Central memory CD4-positive, alpha-beta T cell (primary cell): ENCODE results near the gene TPCN2.
"Not testable (repeated sequence)": the region's sequence is repeated elsewhere in the genome, so short reads cannot be mapped to it uniquely, and the experiment has no call there.

Experiments
- DNase-seq: peaks from one replicate; pipeline ENCODE4 v3.0.0; 2022

Gene TPCN2

DNA sequence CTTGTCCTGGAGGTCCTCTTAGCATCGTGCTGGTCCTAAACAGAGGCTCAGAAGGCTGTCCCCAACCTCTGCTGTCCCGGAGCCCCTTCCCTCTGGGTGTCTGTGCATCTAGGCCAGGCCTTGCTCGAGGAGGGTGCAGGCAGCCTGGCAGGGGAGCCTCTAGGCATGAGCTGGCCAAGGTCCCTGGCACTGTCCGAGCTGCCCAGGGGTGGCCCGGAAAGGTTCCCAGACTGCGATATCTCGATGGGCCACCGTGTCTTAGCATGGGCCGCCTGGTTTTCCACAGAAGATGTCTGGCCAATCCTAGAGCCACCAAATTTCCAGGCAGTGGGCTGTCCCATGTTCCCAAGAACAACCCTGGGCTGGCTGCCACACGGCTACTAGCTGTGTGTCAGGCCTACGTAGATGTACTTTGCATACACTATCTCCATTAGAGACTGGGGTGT is 82.4 kb downstream of the TPCN2 start:
- DNase-seq: no peak

DNA sequence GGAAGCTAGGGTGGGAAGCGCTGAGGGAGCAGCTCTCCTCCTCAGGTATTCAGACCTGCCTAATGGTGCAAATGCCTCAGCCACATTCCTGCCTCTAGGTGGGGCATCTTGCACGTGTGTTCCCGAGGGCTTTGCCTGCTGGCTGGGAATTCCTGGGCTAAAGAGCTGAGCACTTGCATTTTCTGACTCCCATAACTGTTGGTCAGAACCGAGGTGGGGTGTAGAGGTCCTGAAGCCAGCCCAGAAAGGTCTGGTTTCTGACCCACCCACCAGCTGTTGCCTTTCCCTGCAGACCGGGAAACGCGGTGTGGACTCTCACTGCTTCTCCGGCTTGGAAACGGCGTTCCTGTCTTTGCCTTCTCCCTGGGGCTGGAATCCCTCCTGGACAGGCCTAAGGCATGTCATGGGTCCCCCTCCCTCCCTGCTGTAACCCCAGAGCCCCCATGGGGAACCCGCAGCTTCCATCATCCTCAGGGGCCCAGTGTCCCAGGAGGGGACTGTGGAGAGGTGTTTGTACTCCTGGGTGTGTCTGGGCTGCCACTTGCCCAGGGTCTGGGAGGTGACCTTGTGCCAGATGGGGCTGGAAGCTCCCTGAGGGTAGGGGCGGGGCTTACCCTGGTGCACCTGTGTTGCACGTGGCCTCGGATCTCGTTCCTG is 83.0 kb downstream of the TPCN2 start:
- DNase-seq: no peak

DNA sequence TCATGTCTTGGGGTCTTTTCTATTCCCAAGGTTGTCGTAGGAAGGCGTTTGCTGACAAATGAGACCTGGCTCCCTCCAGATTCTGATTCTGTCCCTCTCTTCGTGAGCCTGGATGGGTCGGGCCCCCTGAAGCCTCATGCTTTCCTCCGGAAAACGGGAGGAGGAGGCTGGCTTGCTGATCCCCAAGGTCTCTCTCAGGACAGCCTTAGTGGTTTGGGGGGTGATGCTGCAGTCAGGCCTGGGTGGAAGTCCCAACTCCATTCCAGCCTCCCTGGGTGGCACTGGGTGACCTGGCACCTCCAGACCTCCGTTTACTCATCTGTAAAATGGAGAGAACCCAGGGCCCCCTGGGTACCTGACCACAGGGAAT is 83.6 kb downstream of the TPCN2 start:
- no peak for DNase-seq

DNA sequence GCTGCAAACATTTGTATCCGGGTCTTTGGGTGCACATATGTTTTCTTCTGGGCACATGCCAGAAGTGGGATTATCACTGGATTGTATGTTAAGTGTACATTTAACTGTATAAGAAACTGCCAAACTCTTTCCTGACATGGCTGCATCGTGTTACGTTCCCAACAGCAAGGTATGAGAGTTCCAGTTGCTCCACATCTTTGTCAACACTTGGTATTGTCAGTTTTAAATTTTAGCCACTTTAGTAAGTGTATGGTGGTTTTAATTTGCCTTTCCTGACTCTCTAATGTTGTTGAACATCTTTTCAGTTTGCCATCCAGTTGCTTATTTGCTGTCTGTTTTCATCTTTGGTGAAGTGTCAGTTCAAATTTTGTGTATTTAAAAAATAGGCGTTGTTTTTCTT is 84.5 kb downstream of the TPCN2 start:
- DNase-seq: no peak

DNA sequence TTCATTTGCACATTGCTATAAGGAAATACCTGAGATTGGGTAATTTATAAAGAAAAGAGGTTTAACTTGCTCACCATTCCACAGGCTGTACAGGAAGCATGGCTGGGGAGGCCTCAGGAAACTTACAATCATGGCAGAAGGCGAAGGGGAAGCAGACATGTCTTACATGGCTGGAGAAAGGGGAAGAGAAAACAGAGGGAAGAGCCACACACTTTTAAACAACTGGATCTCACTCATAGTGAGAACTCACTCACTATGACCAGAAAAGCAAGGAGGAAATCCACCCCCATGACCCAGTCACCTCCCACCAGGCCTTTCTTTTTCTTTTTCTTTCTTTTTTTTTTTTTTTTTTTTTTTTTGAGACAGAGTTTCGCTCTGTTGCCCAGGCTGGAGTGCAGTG is 85.5 kb downstream of the TPCN2 start:
- not testable (repeated sequence) for DNase-seq

DNA sequence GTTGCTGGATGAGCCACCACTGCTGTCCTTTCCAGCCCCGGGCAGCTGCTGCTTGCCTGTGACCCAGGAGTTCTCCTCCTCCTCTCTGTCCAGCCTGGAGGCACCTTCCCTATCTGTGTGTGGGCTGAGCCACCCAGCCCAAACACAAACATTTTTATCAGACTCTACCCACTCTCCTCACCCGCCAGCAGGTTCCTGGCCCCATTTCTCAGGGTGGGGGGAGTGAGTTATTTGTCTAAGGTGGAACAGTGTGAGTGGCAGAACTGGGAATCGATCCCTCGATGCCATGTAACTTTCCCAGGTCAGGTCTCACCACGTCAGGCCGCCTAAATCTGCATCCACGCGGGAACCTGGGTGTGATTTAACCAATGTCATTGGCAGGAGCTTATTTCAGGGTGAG is 86.2 kb downstream of the TPCN2 start:
- DNase-seq: no peak

DNA sequence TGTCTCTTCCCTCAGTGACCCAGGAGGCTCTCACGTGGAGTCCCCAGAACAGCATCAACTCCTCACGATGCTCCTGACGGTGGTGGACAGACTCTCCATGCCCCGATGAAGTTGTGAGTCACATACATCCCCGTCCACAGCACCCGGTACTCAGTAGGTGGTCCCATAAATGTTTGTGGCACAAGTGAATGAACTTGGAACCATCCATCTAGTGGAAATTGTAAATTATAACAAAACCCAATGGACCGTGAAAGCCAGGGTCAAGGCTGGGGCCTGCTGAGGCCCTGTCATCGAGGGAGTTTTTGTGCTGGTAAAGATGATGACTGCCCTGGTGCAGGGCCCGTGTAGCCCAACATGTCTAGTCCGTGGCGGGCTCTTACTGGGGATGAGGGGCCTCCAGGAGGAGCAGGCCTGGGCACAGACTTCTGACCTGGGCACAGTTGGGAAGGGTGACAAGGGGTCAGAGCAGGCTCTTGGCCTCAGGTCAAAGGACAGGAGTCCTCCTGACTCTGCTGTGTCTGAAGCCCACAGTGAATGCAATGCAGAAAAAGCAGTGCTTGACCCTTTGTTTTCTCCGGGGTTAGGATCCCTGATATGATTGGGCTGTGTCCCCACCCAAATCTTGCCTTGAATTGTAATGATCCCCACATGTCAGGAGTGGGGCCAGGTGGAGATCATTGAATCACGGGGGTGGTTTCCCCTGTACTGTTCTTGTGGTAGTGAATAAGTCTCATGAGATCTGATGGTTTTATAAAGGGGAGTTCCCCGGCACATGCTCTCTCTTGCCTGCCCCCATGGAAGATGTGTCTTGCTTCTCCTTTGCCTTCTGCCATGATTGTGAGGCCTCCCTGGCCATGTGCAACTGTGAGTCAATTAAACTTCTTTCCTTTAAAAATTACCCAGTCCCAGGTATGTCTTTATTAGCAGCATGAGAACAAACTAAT is 87.0 kb downstream of the TPCN2 start:
- no peak for DNase-seq

DNA sequence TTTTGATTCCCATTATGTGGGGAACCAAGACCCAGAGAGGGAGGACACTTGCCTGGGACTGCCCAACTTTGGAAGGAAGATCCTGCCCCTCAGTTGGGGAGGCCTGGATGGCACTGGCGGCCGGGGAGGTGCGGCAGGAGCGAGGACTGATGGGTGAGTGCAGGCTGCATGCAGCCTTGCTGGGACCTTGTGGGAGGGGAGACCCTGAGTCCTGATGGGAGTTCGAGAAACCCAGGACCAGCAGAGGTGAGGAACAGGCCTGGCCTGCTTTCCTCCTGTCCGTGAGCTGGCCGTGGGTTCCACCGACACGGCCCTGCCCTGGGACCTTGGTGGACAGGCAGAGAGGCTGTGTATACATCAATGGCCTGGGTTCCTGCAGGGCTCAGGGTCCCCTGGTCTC is 87.7 kb downstream of the TPCN2 start:
- no peak for DNase-seq

DNA sequence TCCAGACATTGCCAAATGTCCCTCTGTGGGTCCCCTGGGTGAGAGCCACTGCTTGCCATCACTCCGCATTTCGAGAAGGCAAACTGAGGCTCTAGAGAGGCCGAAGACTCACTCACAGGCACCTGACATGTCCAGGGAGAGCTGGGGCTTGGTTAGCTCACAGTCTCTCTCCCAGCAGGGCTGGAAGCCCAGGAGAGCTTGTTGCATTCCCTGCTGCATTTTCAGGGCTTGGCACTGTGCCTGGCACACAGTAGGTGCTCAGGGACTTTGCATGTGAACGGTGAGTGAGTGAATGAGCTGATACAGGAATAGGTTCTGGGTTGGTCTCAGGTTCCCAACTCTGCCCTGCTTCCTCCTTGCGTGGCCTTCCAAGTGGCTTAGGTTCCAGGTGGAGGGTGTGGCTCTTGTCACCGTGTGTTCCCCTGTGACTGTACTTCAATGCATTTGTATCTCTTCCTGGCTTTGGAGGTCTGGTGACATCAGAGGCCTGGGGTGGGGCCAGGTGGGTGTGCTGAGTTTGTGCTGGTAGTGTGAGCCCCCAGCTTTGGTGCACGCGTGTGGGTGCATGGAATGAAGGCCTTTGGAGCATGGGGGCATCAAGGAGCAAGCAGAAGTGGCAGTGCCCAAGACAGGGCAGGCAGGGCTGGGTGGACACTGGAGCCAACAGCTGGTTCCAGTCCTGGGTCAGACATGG is 88.6 kb downstream of the TPCN2 start:
- no peak for DNase-seq

DNA sequence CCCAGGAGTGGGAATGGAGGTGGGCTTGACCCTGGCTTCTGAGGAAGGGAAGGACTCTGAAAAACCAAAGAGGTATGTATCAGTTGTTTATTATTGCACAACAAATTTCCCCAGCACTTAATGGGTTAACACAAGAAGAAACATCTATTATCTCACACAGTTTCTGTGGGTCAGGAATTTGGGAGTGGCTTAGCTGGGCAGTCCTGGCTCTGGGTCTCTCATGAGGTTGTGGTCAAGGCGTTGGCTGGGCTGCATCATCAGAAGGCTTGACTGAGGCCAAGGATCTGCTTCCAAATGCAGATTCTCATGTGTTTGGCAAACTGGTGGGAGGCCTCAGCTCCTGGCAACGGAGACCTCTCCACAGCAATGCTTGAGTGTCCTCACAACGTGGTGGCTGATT is 89.5 kb downstream of the TPCN2 start:
- no peak for DNase-seq

DNA sequence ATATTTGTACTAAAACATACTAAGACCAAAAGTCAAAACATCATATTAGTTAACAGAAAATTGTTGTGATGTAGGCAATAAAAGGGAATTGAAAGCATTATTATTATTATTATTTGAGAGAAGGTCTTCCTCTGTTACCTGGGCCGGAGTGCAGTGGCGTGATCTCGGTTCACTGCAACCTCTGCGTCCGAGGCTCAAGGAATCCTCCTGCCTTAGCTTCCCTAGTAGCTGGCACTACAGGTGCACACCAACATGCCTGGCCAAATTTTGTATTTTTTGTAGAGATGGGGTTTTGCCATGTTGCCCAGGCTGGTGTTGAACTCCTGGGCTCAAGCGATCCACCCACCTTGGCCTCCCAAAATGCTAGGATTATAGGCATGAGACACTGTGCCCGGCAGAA is 91.4 kb downstream of the TPCN2 start:
- DNase-seq: not testable (repeated sequence)

DNA sequence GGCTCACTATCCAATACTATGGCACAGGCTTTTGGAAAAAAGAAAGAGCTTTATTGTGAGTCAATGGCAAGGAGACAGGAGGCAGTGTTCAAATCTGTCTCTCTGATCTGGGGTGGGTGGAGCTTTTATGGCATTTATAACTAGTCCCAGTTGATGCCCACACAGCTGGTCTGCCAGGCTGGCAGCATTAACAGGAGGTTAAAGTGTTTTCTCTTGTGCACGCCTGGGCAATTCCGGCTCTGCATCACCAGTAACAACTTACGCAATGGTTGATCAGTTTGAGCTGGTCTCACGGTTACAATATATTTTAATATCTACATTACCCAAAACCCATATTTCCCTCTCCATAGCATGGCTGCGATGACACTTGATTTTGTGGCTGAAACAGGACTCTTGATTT is 91.9 kb downstream of the TPCN2 start:
- DNase-seq: no peak

DNA sequence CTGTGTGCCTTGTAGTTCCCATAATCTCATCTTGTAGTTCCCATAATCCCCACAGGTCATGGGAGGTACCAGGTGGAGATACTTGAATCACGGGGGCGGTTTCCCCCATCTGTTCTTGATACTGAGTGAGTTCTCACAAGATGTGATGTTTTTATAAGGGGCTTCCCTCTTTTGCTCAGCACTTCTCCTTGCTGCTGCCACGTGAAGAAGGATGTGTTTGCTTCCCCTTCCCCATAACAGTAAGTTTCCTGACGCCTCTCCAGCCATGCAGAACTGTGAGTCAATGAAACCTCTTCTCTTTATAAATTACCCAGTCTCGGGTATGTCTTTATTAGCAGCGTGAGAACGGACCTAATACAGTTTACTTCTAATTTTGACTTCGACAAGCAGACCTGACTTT is 93.0 kb downstream of the TPCN2 start:
- DNase-seq: no peak

DNA sequence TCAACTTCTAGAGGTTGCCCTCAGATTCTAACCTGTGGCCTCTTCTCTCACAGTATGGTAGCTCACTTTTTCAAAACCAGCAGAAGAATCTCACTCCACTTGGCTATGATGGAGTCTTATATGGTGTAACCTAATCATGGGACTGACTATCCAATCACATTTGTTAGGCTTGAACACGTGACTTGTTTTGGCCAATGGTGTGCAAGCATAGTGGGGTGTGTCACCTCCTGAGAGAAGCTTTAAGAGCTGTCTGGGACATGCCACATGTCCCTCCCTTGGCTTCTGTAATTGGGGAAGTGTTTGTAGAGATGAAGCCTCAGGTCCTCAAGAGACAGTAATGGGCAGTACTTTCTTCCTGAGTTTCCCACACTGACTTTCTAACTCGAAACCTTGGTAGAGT is 94.2 kb downstream of the TPCN2 start:
- DNase-seq: no peak

DNA sequence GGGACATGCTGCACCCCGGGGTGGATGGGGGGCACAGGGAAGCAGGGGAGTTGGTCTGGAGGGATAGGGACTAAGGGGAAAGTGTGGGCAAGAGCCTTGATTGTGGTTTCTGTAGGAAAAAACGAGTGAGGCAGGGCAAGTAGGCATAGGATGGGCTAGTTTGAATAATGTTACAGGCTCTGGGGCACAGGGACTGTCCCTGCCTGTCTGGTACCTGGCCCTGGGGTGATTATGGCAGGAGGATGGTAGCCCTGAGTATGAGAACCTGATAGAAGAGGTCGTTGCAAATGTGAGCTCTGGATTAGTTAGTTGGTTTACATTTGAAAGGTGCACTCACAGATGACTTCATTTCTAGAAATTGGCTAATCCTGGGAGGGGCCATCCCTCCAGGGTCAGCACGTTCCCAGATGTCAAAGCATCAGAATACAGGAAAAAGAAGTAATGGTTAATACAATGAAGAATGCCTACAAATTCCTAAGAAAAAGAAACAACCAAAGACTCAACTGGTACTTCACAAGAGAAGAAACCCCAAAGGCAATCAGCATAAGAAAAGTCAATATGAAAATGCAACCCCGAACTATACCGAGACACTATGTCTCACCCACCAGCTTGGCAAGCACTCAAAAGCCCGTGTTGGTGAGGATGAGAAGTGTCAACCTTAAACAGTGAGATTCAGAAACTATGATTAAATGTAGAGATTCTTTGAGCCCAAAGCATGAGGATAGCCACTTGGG is 95.8 kb downstream of the TPCN2 start:
- no peak for DNase-seq

DNA sequence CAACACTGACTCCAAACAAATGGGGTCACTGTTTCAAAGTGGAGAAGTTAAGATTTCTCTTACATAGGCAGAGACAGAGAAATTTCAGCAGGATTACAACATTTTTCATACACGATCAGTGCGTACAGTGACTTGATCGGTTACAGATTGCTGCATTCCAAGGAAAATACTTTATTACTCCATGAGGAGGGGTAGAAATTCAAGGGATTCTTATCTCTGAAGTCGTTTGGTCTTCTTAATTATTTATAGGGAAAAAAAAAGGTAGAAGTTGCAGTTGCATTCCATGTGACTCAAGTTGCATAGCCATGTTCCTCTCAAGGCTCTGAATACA is 96.3 kb downstream of the TPCN2 start:
- DNase-seq: no peak

DNA sequence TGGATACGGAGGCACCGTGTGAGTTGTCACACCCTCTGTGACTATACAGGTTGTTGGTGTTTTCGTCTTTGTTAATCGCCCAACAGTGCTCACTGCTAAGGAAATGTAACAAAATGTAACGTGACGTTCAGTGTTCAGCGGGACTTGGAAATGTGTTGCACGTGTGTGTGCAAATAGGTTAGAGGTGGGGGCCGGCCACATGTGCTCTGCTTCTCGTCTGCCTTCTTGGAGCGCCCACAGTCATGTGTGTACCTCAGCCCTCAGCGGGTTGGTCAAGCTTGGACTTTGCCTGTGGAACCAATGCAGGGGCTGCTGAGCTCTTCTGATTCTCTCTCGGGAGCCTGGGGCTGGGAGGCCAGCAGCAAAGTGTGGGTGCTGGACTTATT is 99.6 kb downstream of the TPCN2 start:
- no peak for DNase-seq

DNA sequence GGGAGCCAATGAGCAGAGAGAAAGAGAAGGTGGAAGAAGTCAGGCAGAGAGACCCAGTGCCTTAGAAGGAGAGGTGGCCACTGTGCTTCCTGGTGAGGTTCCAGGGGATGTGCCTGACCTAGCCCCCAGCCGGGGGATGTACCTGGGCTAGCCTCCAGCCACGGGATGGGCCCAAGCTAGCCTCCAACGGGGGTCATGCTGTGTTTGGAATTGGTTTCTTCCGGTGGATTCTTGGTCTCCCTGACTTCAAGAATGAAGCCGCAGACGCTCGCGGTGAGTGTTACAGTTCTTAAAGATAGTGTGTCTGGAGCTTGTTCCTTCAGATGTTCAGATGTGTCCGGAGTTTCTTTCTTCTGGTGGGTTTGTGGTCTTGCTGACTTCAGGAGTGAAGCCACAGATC is 100.1 kb downstream of the TPCN2 start:
- no peak for DNase-seq

DNA sequence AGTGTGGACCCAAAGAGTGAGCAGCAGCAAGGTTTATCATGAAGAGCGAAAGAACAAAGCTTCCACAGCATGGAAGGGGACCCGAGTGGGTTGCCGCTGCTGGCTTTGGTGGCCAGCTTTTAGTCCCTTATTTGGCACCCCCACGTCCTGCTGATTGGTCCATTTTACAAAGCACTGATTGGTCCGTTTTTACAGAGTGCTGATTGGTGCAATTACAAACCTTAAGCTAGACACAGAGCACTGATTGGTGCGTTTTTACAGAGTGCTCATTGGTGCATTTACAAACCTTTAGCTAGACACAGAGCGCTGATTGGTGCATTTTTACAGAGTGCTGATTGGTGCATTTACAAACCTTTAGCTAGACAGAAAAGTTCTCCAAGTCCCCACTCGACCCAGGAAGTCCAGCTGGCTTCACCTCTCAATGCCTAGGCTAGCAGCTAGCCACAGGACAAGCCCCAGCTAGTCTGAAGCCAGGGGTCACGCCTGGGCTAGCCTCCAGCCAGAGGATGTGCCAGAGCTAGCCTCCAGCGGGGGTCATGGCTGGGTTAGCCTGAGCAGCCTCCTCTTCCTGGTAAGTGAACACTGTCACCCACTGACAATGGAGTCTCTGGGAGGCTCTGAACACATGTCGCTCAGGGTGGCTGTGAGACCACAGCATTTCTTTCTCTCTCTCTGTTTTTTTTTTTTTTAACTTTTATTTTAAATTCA is 100.8 kb downstream of the TPCN2 start:
- not testable (repeated sequence) for DNase-seq

DNA sequence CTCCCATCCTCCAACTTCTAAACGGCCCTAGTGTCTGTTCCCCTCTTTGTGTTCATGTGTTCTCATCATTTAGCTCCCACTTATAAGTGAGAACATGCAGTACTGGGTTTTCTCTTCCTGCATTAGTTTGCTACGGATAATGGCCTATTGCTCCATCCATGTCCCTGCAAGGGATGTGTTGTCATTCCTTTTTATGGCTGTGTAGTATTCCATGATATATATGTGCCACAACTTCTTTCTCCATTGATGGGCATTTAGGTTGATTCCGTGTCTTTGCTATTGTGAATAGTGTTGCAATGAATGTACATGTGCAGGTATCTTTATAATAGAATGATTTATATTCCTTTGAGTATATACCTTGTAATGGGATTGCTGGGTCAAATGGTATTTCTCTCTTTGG is 101.4 kb downstream of the TPCN2 start:
- no peak for DNase-seq

DNA sequence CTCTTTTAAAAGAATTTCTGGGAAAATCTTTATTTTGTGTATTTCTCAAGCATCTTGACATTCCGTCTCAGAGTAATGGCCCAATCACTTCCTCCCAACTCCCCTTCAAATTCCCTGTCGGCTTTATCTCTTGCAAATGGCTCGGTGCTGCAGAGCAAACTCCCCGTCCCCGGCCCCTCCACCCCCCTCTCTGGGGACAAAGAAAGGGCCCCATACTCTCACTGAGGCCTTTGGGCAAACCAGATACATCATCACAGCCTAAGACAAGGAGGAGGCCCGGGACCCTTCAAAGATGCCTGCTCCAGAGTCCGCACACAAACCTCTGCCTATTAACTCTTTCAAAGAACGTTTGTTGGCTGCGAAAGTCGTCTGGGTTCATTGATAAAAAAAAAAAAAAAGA is 103.1 kb downstream of the TPCN2 start:
- DNase-seq: no peak

DNA sequence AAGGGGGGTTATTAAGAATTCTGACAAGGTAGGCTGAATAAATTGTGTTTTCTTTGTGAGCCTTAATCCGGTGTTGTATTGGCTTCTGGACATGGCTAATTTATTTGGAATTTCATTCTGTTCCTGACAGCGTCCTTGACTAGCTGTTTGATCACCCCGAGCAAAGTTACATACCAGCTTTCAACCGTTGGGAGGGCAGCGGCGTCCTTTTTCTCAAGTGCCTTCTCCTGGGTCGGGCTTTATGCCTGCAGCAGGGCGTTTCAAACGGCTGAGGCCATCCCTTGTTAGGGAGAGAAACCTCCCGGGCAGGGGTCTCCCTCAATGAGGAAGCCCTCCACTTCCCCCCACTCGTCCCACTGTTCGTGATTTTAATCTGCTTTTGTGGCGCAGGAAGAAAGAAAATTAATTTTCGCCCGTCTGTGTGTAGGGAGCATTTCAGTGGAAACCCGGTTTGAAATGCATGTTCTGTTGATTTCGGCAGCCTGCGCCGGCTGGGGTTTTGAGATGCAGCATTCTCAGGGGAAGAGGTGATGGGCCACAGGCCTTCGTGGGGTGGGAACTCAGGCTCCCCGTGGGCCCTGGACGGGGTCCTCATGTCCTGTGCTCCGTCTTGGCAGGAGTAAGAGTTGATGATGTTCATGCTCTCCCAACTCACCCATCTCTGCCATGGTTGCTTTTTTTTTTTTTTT is 104.1 kb downstream of the TPCN2 start:
- no peak for DNase-seq
